Heart left ventricle (tissue), 13 donors: ENCODE measurements around the gene DCDC2.

Source experiments
- CTCF ChIP-seq, 12 donors: fragments of 200-600 bp; sonication (generic) in 4 of 12; IDR thresholded peaks; one replicate each; pipeline versions ENCODE4 v1.5.0 to v1.8.0; 2018 to 2022; ENCODE audit warnings: antibody characterized with exemption in 12 of 12, mild to moderate bottlenecking in 5 of 12
- POLR2A ChIP-seq, 2 donors: fragments of 450-650 bp; IDR thresholded peaks; one replicate each; pipeline ENCODE4 v1.6.1; 2017; ENCODE audit warnings: antibody characterized with exemption in 2 of 2, mild to moderate bottlenecking in 2 of 2, moderate library complexity in 2 of 2
- donor health status: ischemic (EF 13 %, LVEDD 7.1; RV severe dilation, severe dysfunction).
- donor health status: DM: no; HTN: yes; CAD: no.
- donor health status: DM: no; HTN: no; CAD: no.
- donor health status: ischemic (EF 25% LVEDD 6.9; RV normal size, moderate dysfunction).
- donor health status: ischemic (EF 25% LVEDD 5.7; RV mildly dilated, moderate dysfunction).
- donor health status: ischemic (EF 35%, LVEDD 5.7; RV mildly dilated, moderate dysfunction).
- donor health status: nonischemic (EF 11% LVEDD 7.7; RV severe dilation, severe dysfunction).
- donor health status: DM: yes; HTN: yes; CAD: no.
- donor health status: PGD.
- donor health status: ischemic (EF 29% LVEDD 5.4; RV normal size, mild dysfunction).
- donor health status: nonischemic (EF 23%, LVEDD 6.1; RV moderate dilation, normal function).

- TF ChIP-seq POLR2A (IDR thresholded peaks at IDR 0.05): no peak
- TF ChIP-seq CTCF (IDR thresholded peaks at IDR 0.05): no peak
These were observed 37.0 kb upstream of the DCDC2 start for GRCh38 chr6:24394780-24395437.
